ENCODE results near the gene PRKCB.

DNA sequence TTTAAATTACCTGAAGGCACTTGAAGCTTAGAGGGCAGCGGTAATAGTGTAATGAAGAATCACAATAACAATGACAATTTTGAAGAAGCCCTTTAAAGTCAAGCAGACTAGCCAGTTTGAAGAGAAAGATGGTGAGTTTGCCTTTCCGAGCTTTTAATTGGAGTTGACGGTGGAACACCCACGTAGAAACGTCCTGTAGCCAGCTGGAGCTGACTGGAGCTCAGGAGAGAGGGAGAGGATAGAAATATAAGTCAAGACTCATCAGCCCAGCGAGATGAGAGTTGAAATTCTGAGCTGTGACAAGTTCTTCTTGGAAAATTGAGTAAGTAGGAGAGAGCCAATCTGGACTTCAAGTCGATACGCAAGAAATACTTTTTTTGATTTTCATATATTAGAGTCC, 328.6 kb downstream of the PRKCB start:
- TF ChIP-seq, protein P1, sequence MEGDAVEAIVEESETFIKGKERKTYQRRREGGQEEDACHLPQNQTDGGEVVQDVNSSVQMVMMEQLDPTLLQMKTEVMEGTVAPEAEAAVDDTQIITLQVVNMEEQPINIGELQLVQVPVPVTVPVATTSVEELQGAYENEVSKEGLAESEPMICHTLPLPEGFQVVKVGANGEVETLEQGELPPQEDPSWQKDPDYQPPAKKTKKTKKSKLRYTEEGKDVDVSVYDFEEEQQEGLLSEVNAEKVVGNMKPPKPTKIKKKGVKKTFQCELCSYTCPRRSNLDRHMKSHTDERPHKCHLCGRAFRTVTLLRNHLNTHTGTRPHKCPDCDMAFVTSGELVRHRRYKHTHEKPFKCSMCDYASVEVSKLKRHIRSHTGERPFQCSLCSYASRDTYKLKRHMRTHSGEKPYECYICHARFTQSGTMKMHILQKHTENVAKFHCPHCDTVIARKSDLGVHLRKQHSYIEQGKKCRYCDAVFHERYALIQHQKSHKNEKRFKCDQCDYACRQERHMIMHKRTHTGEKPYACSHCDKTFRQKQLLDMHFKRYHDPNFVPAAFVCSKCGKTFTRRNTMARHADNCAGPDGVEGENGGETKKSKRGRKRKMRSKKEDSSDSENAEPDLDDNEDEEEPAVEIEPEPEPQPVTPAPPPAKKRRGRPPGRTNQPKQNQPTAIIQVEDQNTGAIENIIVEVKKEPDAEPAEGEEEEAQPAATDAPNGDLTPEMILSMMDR (IDR thresholded peaks at IDR 0.05): no peak
- TF ChIP-seq POLR2A (IDR thresholded peaks at IDR 0.05) (no peak), EP300 (IDR thresholded peaks at IDR 0.05) (no peak)
